GM21528 (cell line): ENCODE data around the gene SPATC1L.
"Not testable (repeated sequence)": the region's sequence is repeated elsewhere in the genome, so short reads cannot be mapped to it uniquely, and the experiment has no call there.

ENCODE experiments used
- ATAC-seq: cut with Tn5 transposase; IDR thresholded peaks from one replicate; pipeline ENCODE4 v1.9.1; 2021; ENCODE audit warnings: mild to moderate bottlenecking, moderate library complexity; ENCODE audit not compliant: unreplicated experiment, low FRiP score

SPATC1L gene

GRCh38 chr21:46183910-46184624 is at the start of gene SPATC1L:
Gene SPATC1L, minus strand, starts transcription at chr21:46184459. Its CDS starts 1,643 bp downstream, at chr21:46182816.
- no peak for ATAC-seq

DNA sequence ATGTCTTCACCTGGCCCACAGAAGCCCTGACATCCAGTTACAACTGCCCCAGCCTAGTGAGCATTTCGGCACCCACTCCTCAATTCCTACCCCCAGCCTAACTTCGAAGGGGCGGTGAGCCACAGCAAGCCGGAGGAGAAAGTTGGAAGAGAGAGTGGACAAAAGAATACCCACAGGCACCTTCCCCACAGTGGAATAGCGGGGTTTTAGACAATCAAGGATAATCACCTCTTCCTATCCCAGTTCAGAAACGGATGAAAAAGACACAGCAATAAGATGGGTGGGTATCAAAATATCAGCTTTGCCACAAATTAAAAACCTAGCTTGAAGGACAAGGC is 45.6 kb upstream of the SPATC1L start:
- no peak for ATAC-seq

DNA sequence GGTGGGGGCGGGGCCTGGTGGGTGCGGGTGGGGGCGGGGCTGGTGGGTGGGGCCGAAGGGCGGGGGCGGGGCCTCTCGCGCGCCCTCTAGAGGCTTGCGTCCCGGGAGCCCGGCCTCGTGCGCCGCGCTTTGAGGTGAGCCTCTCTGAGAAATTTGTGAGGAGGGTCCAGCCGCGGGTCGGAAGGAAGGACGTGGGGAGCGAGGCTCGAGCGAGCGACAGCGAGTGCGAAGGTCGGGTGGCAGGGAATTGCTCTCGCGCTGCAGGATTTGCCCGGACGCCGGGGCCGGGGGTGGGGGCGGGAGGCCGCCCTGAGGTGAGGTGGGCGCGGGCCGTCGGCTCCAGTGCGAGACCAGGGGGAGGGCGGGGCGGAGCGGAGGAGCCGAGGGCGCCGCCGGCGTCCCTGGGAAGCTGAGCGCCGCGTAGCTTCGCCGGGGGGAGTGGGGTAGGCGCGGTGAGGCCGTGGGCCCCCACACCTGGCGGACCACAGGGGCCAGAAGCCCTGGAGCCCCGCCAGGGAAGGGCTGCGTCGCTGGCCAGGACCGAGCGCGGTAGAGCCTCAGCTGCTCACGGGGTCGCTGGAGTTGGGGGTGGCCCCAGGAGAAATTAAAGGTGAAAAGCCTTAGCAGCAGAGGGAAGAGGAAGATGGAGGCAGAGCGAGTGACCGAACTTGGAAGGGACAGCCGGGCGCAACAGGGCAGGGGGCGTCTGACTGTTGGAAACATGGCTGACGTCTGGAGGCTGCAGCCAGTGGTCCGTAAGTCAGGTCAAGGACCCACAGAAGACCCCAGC is 45.1 kb upstream of the SPATC1L start:
- ATAC-seq, result peak; percentile 20

- ATAC-seq, result peak; percentile 71
These were observed 44.2 kb upstream of the SPATC1L start, which contains the start of gene LSS for GRCh38 chr21:46228345-46229051. Gene LSS, minus strand, starts transcription at chr21:46228774. Its CDS starts 29 bp downstream, at chr21:46228745.

- ATAC-seq, result no peak
These were observed 43.6 kb upstream of the SPATC1L start for GRCh38 chr21:46227811-46228344.

DNA sequence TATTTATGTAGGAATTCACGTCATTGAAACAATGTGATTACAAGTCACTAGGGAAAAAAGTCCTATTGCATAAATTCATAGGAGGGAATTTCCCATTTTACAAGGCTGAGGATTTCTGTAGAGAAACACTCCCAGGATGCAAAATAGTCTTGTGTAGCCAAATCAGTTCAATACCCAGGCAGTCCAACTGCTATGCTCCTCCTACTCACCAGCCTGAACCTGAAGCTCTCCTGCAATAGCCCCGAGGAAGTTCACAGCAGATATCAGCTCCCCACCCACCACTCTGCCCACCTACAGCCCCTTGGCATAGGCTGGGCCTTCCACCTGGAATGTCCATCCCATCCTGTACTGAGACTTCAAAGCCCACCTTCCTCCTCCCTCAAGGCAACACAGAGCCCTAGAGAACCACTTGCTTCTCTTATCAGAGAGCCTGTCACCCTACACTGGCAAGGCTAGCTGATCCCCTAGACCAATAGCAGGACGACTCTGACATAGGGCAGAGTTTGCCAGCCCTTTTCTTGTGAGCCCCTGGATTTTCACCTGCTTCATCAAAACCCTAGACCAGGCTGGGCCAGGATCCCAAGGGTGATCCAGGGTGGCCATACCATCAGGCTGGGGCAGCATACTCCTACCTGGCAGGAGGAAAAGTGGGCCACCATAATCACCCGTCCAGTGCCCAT is 42.8 kb upstream of the SPATC1L start:
- ATAC-seq, result no peak

GRCh38 chr21:46226146-46226545 is 41.9 kb upstream of the SPATC1L start:
- no peak for ATAC-seq

DNA sequence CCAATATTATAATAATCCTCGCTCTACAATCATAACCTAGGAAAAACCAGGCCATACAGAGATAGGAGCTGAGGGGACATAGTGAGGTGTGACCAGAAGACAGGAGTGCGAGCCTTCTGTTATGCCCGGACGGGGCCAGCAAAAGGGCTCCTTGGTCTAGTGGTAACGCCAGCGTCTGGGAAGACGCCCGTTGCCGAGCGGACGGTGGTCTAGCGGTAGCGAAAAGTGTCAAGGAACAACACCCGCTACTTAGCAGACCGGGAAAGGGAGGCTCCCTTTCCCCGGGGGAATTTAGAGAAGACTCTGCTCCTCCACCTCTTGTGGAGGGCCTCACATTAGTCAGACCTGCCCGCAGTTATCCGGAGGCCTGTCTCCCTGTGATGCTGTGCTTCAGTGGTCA is 39.4 kb upstream of the SPATC1L start:
- not testable (repeated sequence) for ATAC-seq

GRCh38 chr21:46223217-46223616 is 39.0 kb upstream of the SPATC1L start:
- no peak for ATAC-seq

DNA sequence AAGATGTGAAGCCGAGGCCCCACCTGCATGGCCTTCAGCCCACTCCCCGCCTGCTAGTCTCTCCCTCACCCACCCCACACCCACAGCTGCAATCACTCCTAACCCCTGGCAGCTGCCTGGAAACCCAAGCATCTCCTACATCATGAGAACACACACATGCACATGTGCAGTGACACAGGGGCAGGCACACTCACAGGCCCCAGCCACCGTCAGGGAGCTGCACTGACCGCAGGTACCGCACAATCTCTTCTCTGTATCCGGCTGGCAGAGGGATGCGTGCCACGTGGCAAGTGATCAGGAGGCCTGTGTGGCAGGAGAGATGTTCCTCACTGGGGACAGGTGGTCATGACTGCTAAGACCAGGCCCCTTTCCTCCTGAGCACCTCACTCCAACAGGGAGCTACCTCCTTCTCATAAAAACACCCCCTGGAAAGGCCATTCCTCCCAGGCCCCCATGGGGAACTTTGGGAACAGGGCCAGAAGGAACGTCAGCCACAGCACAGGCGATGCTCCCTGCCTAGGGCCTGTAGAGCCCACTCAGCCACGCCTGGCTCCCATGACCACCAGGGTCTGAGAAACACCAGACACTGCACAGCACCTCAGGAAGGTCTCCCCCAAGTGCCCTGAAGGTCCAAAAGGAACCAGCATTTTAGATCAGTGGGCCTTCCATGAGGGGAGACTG is 38.3 kb upstream of the SPATC1L start:
- ATAC-seq, result no peak

DNA sequence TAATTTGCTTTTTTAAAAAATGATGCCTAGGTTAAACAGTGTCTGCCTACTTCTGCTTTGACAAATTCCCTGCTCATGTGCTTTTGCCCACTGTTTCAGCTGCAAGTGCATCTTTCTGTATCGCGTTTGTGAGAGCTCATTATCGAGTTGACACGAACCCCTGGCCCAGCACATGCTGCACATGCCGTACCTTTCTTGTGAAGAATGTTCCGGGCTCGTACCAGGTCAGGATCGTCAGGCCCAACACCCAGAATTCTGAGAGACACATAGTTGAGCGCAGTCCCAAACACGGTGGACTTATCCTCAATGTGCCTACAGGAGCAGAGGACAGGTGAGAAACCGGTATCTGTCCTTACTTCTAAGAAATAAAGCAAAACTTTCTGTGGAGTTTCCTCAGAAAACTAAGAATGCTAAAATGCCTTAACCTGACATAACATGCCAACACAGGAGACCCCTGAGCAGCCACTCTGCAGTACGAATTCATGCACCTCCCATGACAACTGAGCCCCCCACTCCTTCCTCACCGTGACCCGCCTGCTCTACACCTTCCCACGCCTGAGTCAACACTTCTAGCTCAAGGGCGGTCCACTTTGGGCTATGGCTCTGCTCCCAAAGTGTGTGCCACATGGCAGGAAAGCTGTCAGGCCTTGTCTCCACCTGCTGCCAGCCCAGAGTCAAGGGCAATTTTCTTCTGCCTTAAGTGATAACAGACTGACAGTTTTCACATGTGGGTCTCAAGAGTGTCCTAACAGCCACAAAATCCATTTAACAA is 37.6 kb upstream of the SPATC1L start:
- ATAC-seq, result no peak

- ATAC-seq, result no peak
These were observed 36.6 kb upstream of the SPATC1L start for GRCh38 chr21:46220847-46221246.

DNA sequence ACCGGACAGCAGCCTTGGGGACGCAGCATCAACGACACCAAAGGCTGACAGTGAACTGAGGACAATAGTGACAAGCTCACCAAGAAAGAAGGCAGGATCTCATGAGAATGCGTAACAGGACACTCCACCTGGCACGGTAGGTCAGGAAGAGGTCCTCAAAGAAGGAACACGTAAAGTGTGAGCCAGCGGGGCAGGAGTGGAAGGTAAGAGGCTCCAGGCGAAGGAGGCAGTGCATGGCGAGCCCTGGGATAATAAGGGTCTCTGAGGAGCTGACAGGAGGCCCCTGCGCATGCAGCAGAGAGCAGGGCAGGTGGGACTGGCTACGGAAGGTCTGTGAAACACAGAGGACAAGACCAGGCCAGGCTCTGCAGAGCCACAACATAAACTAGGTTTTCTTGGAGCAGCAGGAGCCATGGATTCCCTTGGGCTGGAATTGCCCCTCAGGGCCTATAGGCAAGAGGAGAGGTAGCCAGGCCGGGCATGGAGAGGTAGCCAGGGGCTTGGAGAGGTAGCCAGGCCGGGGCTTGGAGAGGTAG is 36.1 kb upstream of the SPATC1L start:
- ATAC-seq, result no peak

- ATAC-seq, result no peak
These were observed 35.5 kb upstream of the SPATC1L start for GRCh38 chr21:46219591-46220239.

DNA sequence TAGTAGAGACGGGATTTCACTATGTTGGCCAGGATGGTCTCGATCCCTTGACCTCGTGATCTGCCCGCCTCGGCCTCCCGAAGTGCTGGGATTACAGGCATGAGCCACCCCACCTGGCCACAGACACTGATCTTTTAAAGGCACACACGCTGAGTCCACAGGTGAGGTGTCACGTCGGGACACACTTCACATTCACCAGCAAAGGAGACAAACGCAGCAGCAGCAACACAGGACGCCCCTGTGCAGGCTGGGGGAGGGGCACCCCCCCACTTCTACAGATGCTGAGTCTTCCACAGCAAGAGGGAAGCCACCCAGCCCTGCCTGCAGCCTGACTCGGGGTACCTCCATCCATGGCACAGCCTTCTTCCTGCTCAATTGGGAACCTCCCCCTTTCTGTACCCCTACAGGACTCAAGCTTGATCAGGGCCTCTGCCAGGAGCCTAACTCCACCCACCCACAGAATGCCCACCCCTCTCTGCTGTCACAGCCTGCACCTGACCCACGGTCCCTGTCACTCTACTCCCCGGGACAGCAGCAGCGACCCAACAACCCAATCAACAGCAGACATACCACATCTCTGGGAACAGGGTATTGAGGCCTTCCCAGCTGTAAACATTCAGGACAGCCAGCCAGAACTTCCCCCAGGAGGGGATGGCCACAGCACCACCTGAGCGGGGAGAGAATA is 34.8 kb upstream of the SPATC1L start:
- no peak for ATAC-seq

DNA sequence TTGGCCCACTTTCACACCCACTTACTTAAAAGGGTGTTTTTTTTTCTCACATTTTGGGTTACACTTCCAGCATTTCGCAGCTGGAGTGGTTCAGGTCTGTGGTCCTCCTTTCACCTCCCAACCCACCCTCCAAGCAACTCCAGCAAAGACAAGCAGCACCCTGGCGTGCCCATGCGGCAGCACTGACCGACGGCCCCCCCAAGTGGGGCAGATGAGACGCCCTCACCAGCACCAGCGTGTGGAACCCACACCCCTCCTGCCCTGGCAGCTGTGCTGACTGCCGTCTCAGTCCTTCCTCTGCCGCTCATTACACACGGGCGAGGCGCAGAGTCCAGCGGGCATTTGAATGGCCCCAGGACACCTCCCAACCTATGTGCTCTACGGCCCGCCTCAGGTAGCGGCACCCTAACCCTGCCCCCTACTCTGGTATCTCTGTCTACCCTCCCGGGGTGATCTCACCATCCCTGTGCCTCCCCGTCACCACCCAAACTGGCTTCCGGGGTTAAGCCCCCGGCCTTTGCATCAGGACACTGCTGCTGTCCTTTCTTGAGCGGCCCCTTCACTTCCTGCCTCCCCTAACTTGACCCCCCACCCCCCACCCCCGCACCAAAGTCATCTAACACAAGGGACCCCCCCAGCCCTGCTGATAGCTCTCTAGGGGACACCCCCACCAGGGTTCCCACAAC is 33.4 kb upstream of the SPATC1L start:
- ATAC-seq, result no peak

- no peak for ATAC-seq
These were observed 32.0 kb upstream of the SPATC1L start for GRCh38 chr21:46216132-46216747.
